Cardiac septum (tissue), 1 donor: ENCODE results near the gene COX10. TPM values are rescaled to one million over a fixed set of nuclear protein-coding genes. Genes with fewer than 3 reads are reported as not detected.

Experiments used
- DNase-seq: peaks from one replicate; pipeline ENCODE4 v3.0.0-alpha.2; 2020; ENCODE audit warnings: low spot score
- intact Hi-C: fragments of 100-400 bp; cut with DNase I; formaldehyde crosslinking; loops from one replicate; pipeline ENCODE4 v1.14.0; 2022
- total RNA-seq: library from RNA; stranded (reverse); fragmentation: NEBNext Ultra II Directional; extraction: Animal tissue kit (Norgen Biotek cat#: 25700); gene quantifications from one replicate; pipeline ENCODE4 v1.2.1, GENCODE V29; 2021
- donor health status: DM: no; HTN: no; CAD: no.

COX10 gene
- total RNA-seq, 1 donor from 2014 or later = 43.3 TPM

- DNase-seq = no peak
- intact Hi-C loops = no loop called here
Observed at GRCh38 chr17:14067347-14067746, 2.0 kb upstream of the COX10 start.

- DNase-seq = no peak
- intact Hi-C loops = no loop called here
Observed at GRCh38 chr17:14068542-14069250, 608 bp upstream of the COX10 start.

GRCh38 chr17:14070344-14070984, 1.2 kb downstream of the COX10 start:
- intact Hi-C loops = no loop called here

GRCh38 chr17:14072881-14073280, 3.6 kb downstream of the COX10 start:
- DNase-seq = no peak
- intact Hi-C loops = no loop called here

More at GRCh38 chr17:14070344-14070984, 1.2 kb downstream of the COX10 start:
- DNase-seq = no peak

GRCh38 chr17:14078027-14078426, 8.7 kb downstream of the COX10 start:
- intact Hi-C loops = no loop called here
- no peak for DNase-seq

GRCh38 chr17:14080847-14081251, 11.5 kb downstream of the COX10 start:
- intact Hi-C loops = no loop called here
- no peak for DNase-seq

GRCh38 chr17:14082848-14083247, 13.5 kb downstream of the COX10 start:
- DNase-seq = no peak
- intact Hi-C loops = no loop called here

GRCh38 chr17:14084955-14085354, 15.7 kb downstream of the COX10 start:
- intact Hi-C loops = no loop called here
- no peak for DNase-seq

GRCh38 chr17:14086189-14086588, 16.9 kb downstream of the COX10 start:
- intact Hi-C loops = no loop called here

GRCh38 chr17:14089179-14089578, 19.9 kb downstream of the COX10 start:
- intact Hi-C loops = no loop called here

More at GRCh38 chr17:14086189-14086588, 16.9 kb downstream of the COX10 start:
- no peak for DNase-seq

GRCh38 chr17:14091367-14091766, 22.1 kb downstream of the COX10 start:
- intact Hi-C loops = no loop called here
- DNase-seq = no peak

More at GRCh38 chr17:14089179-14089578, 19.9 kb downstream of the COX10 start:
- DNase-seq = no peak

GRCh38 chr17:14092808-14093207, 23.5 kb downstream of the COX10 start:
- intact Hi-C loops = no loop called here
- no peak for DNase-seq

- DNase-seq = no peak
- intact Hi-C loops = no loop called here
Observed at GRCh38 chr17:14094676-14095601, 25.6 kb downstream of the COX10 start.

- intact Hi-C loops = no loop called here
- no peak for DNase-seq
Observed at GRCh38 chr17:14095631-14096030, 26.3 kb downstream of the COX10 start.

- DNase-seq = no peak
- intact Hi-C loops = no loop called here
Observed at GRCh38 chr17:14098246-14098645, 28.9 kb downstream of the COX10 start.

- intact Hi-C loops = no loop called here
- DNase-seq = no peak
Observed at GRCh38 chr17:14101976-14102375, 32.7 kb downstream of the COX10 start.

- intact Hi-C loops = no loop called here
- no peak for DNase-seq
Observed at GRCh38 chr17:14103836-14104235, 34.5 kb downstream of the COX10 start.

- DNase-seq = no peak
Observed at GRCh38 chr17:14104734-14105133, 35.4 kb downstream of the COX10 start.

GRCh38 chr17:14107889-14108288, 38.6 kb downstream of the COX10 start:
- intact Hi-C loops = no loop called here
- DNase-seq = no peak

More at GRCh38 chr17:14104734-14105133, 35.4 kb downstream of the COX10 start:
- intact Hi-C loops = no loop called here

GRCh38 chr17:14112407-14112806, 43.1 kb downstream of the COX10 start:
- intact Hi-C loops = no loop called here
- no peak for DNase-seq
